Heart right ventricle (tissue), 16 donors: Measurements from ENCODE around the gene SLC29A4. TPM values are rescaled to one million over a fixed set of nuclear protein-coding genes. Genes with fewer than 3 reads are reported as not detected.

Source experiments
- ATAC-seq, 8 donors: fragments of 200-7000 bp; cut with Tn5 transposase; one replicate each; pipeline ENCODE4 v1.9.1; 2020; ENCODE audit warnings: mild to moderate bottlenecking in 8 of 8, moderate library complexity in 8 of 8, moderate number of reproducible peaks in 1 of 8
- DNase-seq, 2 donors: peaks; one replicate each; pipeline ENCODE4 v3.0.0-alpha.2; 2020
- H3K27ac ChIP-seq, 10 donors: fragments of 200-600 bp; sonication (generic) in 2 of 10; one replicate each; pipeline versions ENCODE4 v1.5.0 to v1.8.0; 2020 to 2022; ENCODE audit warnings: mild to moderate bottlenecking in 3 of 10
- H3K27me3 ChIP-seq, 7 donors: fragments of 200-600 bp; one replicate each; pipeline ENCODE4 v1.8.0; 2021 to 2022; ENCODE audit warnings: mild to moderate bottlenecking in 2 of 7
- H3K36me3 ChIP-seq, 9 donors: fragments of 200-600 bp; sonication (generic) in 1 of 9; one replicate each; pipeline versions ENCODE4 v1.5.0 to v1.8.0; 2020 to 2022; ENCODE audit warnings: mild to moderate bottlenecking in 2 of 9
- H3K4me1 ChIP-seq, 9 donors: fragments of 200-600 bp; sonication (generic) in 1 of 9; one replicate each; pipeline versions ENCODE4 v1.5.0 to v1.8.0; 2020 to 2022; ENCODE audit warnings: mild to moderate bottlenecking in 4 of 9
- H3K4me3 ChIP-seq, 10 donors: fragments of 200-600 bp; sonication (generic) in 2 of 10; one replicate each; pipeline versions ENCODE4 v1.5.0 to v1.8.0; 2020 to 2022; ENCODE audit warnings: mild to moderate bottlenecking in 7 of 10, moderate library complexity in 2 of 10
- H3K9me3 ChIP-seq, 11 donors: fragments of 200-600 bp in 10 of 11; sonication (generic) in 2 of 11; one replicate each; pipeline versions ENCODE4 v1.5.0 to v1.8.0; 2013 to 2022; ENCODE audit warnings: mild to moderate bottlenecking in 2 of 11, control low read depth in 1 of 11, moderate library complexity in 1 of 11
- WGBS, 2 donors: extraction: QIAGEN DNeasy Blood & Tissue Kit; methylation state at CpG; one replicate each; pipeline ENCODE4 v1.1.7; 2013; ENCODE audit warnings: inconsistent platforms in 1 of 2; 5-methylcytosine and 5-hydroxymethylcytosine counted together
- intact Hi-C, 10 donors: fragments of 100-400 bp; cut with DNase I; formaldehyde crosslinking; loops; one replicate each; pipeline versions ENCODE4 v1.11.1 to v1.14.2; 2022
- polyA plus RNA-seq, 2 donors: library from polyadenylated mRNA; stranded (reverse); fragments of 200-250 nt; gene quantifications; one replicate each; pipeline ENCODE4 v1.2.3, GENCODE V29; 2013
- total RNA-seq, 10 donors: library from RNA; stranded (reverse); fragmentation: NEBNext Ultra II Directional in 3 of 10; extraction: Animal tissue kit (Norgen Biotek cat#: 25700) in 3 of 10; gene quantifications; one replicate each; pipeline versions ENCODE4 v1.2.1 to v1.2.4, GENCODE V29; 2021 to 2023
- TF ChIP-seq, protein P1 (sequence below), 9 donors: fragments of 200-600 bp; sonication (generic) in 2 of 9; IDR thresholded peaks; one replicate each; pipeline versions ENCODE4 v1.5.0 to v1.8.0; 2021 to 2022; ENCODE audit warnings: antibody characterized with exemption in 9 of 9, mild to moderate bottlenecking in 5 of 9, moderate library complexity in 1 of 9
- donor health status: Arrhythmogenic right ventricular cardiomyopathy.
- donor health status: ischemic (EF 13 %, LVEDD 7.1; RV severe dilation, severe dysfunction).
- donor health status: healthy with polysubstance abuse.
- donor health status: DM: no; HTN: yes; CAD: no.
- donor health status: DM: no; HTN: no; CAD: no.
- donor health status: ischemic (EF 25% LVEDD 6.9; RV normal size, moderate dysfunction).
- donor health status: ischemic (EF 25% LVEDD 5.7; RV mildly dilated, moderate dysfunction).
- donor health status: healthy.
- donor health status: DM: yes; HTN: yes; CAD: no.
- donor health status: Ischemic cardiomyopathy.
- donor health status: ischemic (EF 35%, LVEDD 5.7; RV mildly dilated, moderate dysfunction).
- donor health status: nonischemic (EF 11% LVEDD 7.7; RV severe dilation, severe dysfunction).
- donor health status: DM: yes; HTN: yes; CAD: no.
- donor health status: PGD.
- donor health status: ischemic (EF 29% LVEDD 5.4; RV normal size, mild dysfunction).
- donor health status: nonischemic (EF 23%, LVEDD 6.1; RV moderate dilation, normal function).

The SLC29A4 gene
- total and polyA plus RNA-seq, 12 donors: 0.94 to 5.3 (median 2.1) TPM

DNA sequence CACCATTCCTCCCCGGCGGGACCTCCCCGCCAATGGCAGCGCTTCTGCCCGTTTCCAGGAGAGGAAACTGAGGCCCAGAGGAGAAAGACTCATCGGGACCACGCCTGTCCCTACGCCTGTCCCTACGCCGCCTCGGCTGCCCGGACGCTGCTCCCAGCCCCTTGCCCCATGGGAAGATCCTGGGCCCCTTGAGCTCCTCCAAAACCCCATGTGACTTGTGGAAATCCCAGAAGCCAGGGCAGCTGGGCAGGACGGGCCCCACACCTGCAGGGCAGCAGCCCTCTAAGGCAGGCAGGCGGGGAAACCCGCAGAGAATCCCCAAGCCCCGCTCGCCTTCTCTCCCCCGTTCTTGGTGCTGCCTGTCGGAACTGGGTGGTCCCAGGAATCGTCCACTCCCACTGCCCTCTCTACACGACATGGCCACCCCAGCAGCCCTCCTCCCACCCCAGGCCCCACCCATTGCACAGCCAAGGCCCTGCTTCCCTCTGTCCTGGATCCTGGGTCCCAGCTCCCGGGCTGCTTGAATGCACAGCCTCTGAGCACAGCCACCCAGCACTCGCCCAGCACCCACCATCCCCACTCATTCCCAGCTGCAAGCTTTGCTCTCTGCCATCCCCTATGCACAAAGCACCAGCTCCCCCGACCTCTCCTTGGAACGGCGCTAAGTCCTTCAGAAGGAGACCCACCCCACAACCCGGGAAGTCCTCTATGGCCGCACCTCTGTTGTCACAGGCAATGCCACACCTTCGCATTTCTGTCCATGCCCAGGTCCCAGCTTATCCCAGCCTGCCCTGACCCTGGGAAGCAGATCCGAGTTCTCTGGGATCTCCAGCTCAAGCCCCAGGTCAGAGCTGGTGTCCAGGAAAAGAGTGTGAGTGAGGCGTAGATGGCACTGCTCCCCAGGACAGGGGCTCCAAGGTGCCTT lies 50.6 kb downstream of the SLC29A4 start:
- ATAC-seq: peak in 1 of 8 donors; percentile 45
- peaks cover 0 to 100% (median 56%) of the 10 kb centered on the region in 9 donors for H3K36me3 ChIP-seq
- H3K27me3 ChIP-seq: no peaks in the 10 kb centered on the region

DNA sequence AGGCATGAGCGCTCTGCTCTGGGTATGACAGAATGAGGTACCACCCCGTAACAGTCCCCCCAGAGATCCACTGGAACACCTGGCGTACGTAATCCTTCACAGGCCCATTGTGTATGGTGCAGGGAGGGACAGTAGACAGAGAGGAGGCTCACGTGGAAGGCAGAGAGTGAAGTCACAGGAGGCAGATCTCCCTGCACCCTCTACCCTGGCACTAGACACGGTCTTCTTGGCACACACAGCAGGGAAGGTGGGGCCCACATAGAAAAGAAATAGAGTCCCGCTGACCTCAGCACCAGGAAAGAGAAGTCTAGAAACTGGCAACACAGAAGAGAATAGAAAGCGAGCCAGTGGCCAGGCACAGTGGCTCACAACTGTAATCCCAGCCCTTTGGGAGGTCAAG lies 51.9 kb downstream of the SLC29A4 start:
- ATAC-seq (peak in 2 of 8 donors; percentile 12 to 23), DNase-seq (no peak)
- Histone ChIP-seq H3K4me3 (no peak overlapping the region), H3K9me3 (peaks cover 0 to 28% (median 17%) of the 10 kb centered on the region in 11 donors), H3K4me1 (peaks cover 0 to 12% (median 0%) of the 10 kb centered on the region in 9 donors), H3K36me3 (peaks cover 0 to 100% (median 66%) of the 10 kb centered on the region in 9 donors), H3K27me3 (no peaks in the 10 kb centered on the region), H3K27ac (no peak overlapping the region)
- TF ChIP-seq, protein P1, sequence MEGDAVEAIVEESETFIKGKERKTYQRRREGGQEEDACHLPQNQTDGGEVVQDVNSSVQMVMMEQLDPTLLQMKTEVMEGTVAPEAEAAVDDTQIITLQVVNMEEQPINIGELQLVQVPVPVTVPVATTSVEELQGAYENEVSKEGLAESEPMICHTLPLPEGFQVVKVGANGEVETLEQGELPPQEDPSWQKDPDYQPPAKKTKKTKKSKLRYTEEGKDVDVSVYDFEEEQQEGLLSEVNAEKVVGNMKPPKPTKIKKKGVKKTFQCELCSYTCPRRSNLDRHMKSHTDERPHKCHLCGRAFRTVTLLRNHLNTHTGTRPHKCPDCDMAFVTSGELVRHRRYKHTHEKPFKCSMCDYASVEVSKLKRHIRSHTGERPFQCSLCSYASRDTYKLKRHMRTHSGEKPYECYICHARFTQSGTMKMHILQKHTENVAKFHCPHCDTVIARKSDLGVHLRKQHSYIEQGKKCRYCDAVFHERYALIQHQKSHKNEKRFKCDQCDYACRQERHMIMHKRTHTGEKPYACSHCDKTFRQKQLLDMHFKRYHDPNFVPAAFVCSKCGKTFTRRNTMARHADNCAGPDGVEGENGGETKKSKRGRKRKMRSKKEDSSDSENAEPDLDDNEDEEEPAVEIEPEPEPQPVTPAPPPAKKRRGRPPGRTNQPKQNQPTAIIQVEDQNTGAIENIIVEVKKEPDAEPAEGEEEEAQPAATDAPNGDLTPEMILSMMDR (IDR thresholded peaks at IDR 0.05): no peak
- intact Hi-C loops: loop anchor here in 1 of 10 donors (10.0 kb wide), 1 partner anchor 100 kb away; no protein-coding TSS in a partner anchor
- 89 to 91% methylated on average over 8 of the region's 8 CpGs for WGBS, 2 donors

More for the DNA sequence above, 50.6 kb downstream of the SLC29A4 start:
- TF ChIP-seq, protein P1 (IDR thresholded peaks at IDR 0.05): no peak
- H3K4me3 ChIP-seq: no peak overlapping the region
- peaks cover 0 to 27% (median 17%) of the 10 kb centered on the region in 11 donors for H3K9me3 ChIP-seq
- DNase-seq: no peak
- H3K4me1 ChIP-seq: peaks cover 0 to 12% (median 0%) of the 10 kb centered on the region in 9 donors
- WGBS, 2 donors: 91 to 95% methylated on average over 31 to 32 of the region's 32 CpGs
- intact Hi-C loops: loop anchor here in 1 of 10 donors (10.0 kb wide), 1 partner anchor 99 kb away; no protein-coding TSS in a partner anchor
- H3K27ac ChIP-seq: no peak overlapping the region

GRCh38 chr7:5337047-5337446 lies 54.3 kb downstream of the SLC29A4 start:
- 95 to 96% methylated on average over 11 of the region's 11 CpGs for WGBS, 2 donors
- H3K27me3 ChIP-seq: no peaks in the 10 kb centered on the region
- H3K36me3 ChIP-seq: peaks cover 0 to 100% (median 77%) of the 10 kb centered on the region in 9 donors
- H3K27ac ChIP-seq: no peak overlapping the region
- ATAC-seq (no peak), DNase-seq (no peak)
- TF ChIP-seq, protein P1 (IDR thresholded peaks at IDR 0.05): no peak
- no peak overlapping the region for H3K4me3 ChIP-seq
- H3K4me1 ChIP-seq: no peaks in the 10 kb centered on the region
- intact Hi-C loops: loop anchor here in 1 of 10 donors (10.0 kb wide), 1 partner anchor 102 kb away; no protein-coding TSS in a partner anchor
- H3K9me3 ChIP-seq: peaks cover 0 to 44% (median 20%) of the 10 kb centered on the region in 11 donors

DNA sequence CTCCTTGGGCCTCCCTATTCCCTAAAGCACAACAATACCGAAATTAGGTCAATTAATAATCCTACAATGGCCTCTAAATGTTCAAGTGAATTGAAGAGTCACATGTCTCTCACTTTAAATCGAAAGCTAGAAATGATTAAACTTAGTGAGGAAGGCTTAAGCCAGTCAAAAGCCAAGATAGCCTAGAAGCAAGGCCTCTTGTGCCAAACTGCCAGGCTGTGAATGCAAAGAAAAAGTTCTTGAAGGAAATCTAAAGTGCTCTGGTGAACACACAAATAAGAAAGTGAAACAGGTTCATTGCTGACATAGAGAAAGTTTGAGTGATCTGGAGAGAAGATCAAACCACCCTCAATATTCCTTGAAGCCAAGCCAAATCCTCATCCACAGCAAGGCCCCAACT lies 57.2 kb downstream of the SLC29A4 start:
- no peak overlapping the region for H3K27ac ChIP-seq
- H3K4me3 ChIP-seq: no peak overlapping the region
- peaks cover 0 to 73% (median 39%) of the 10 kb centered on the region in 11 donors for H3K9me3 ChIP-seq
- intact Hi-C loops: loop anchor here in 1 of 10 donors (10.0 kb wide), 1 partner anchor 105 kb away; no protein-coding TSS in a partner anchor
- no peak for DNase-seq
- ATAC-seq: no peak
- H3K27me3 ChIP-seq: no peaks in the 10 kb centered on the region
- WGBS, 2 donors: 89 to 93% methylated on average over 2 of the region's 2 CpGs
- TF ChIP-seq, protein P1 (IDR thresholded peaks at IDR 0.05): no peak
- peaks cover 11 to 100% (median 90%) of the 10 kb centered on the region in 9 donors for H3K36me3 ChIP-seq
- no peaks in the 10 kb centered on the region for H3K4me1 ChIP-seq
